MM.1S (cell line): ENCODE results near the gene SSBP4.
A peak's percentile ranks its signal among the peaks of the same experiment; 100 is the strongest.

ENCODE experiments used
- DNase-seq: peaks from one replicate; pipeline ENCODE4 v3.0.0-alpha.2; 2015
- H2AFZ ChIP-seq: fragments of 300-600 bp; sonication (generic); 2 replicates; pipeline ENCODE4 v1.6.0; 2016; ENCODE audit warnings: antibody characterized with exemption, low read length
- H3F3A ChIP-seq: fragments of 300-600 bp; sonication (generic); 2 replicates; pipeline ENCODE4 v1.6.1; 2016; ENCODE audit warnings: mild to moderate bottlenecking, antibody characterized with exemption, low read length, moderate library complexity, mixed read lengths; ENCODE audit not compliant: insufficient read depth
- H3K27ac ChIP-seq: fragments of 300-600 bp; sonication (generic); 2 replicates; pipeline ENCODE4 v1.5.1; 2016; ENCODE audit warnings: mild to moderate bottlenecking, low read length
- H3K27me3 ChIP-seq: fragments of 300-600 bp; sonication (generic); replicated peaks from 2 replicates; pipeline ENCODE4 v1.6.0; 2016; ENCODE audit warnings: low read length; ENCODE audit not compliant: insufficient read depth
- H3K36me3 ChIP-seq: fragments of 300-600 bp; sonication (generic); replicated peaks from 2 replicates; pipeline ENCODE4 v1.6.1; 2016; ENCODE audit warnings: mild to moderate bottlenecking, low read length, mixed read lengths; ENCODE audit not compliant: insufficient read depth
- H3K4me1 ChIP-seq: fragments of 300-600 bp; sonication (generic); 2 replicates; pipeline ENCODE4 v1.6.1; 2016; ENCODE audit warnings: low read length, mixed read lengths
- H3K4me2 ChIP-seq: fragments of 300-600 bp; sonication (generic); 2 replicates; pipeline ENCODE4 v1.6.0; 2016; ENCODE audit warnings: low read depth, low read length
- H3K4me3 ChIP-seq: fragments of 300-600 bp; sonication (generic); 2 replicates; pipeline ENCODE4 v1.5.1; 2016; ENCODE audit warnings: low read length, mixed read lengths
- H3K79me2 ChIP-seq: fragments of 300-600 bp; sonication (generic); 2 replicates; pipeline ENCODE4 v1.6.1; 2016; ENCODE audit warnings: mixed run types, low read length, mixed read lengths
- H3K9ac ChIP-seq: fragments of 300-600 bp; sonication (generic); 2 replicates; pipeline ENCODE4 v1.6.1; 2016; ENCODE audit warnings: low read length, mixed read lengths
- H3K9me2 ChIP-seq: fragments of 300-600 bp; sonication (generic); replicated peaks from 2 replicates; pipeline ENCODE4 v1.6.1; 2016; ENCODE audit warnings: mild to moderate bottlenecking, low read length, mixed read lengths; ENCODE audit not compliant: insufficient read depth
- H3K9me3 ChIP-seq: fragments of 300-600 bp; sonication (generic); replicated peaks from 2 replicates; pipeline ENCODE4 v1.6.1; 2016; ENCODE audit warnings: mild to moderate bottlenecking, low read length, mixed read lengths; ENCODE audit not compliant: insufficient read depth
- H4K20me1 ChIP-seq: fragments of 300-600 bp; sonication (generic); 2 replicates; pipeline ENCODE4 v1.6.1; 2016; ENCODE audit warnings: mild to moderate bottlenecking, low read length, moderate library complexity, mixed read lengths; ENCODE audit not compliant: insufficient read depth
- CTCF ChIP-seq: fragments of 300-600 bp; sonication (generic); IDR thresholded peaks from 2 replicates; pipeline ENCODE4 v1.5.1; 2016; ENCODE audit warnings: antibody characterized with exemption, low read length, mixed read lengths
- EZH2 ChIP-seq: fragments of 300-600 bp; sonication (generic); optimal IDR thresholded peaks from 2 replicates; pipeline ENCODE3; 2017; ENCODE audit warnings: low read depth, mild to moderate bottlenecking, antibody characterized with exemption, low read length, mixed read lengths
- EZH2phosphoT487 ChIP-seq: fragments of 300-600 bp; sonication (generic); IDR thresholded peaks from 2 replicates; pipeline ENCODE4 v1.6.1; 2018; ENCODE audit warnings: antibody characterized with exemption, low read length

Gene SSBP4

GRCh38 chr19:18436671-18437490 is 17.7 kb downstream of the SSBP4 start:
- Histone ChIP-seq H3K4me1 (no peaks in the 10 kb centered on the region), H3K9ac (no peak overlapping the region)
- peak; percentile 30 for DNase-seq

GRCh38 chr19:18437491-18438330 is 18.5 kb downstream of the SSBP4 start, which contains the start of gene ISYNA1:
ISYNA1 (minus strand) TSS chr19:18438133; CDS start chr19:18437979, 154 bp downstream.
- peak within 1 kb of the TSS; percentile 36; the same call in 1 of the 2 replicates for H3K4me3 ChIP-seq
- H3K36me3 ChIP-seq = no peaks in the 10 kb centered on the region
- H3K9ac ChIP-seq = no peak within 1 kb of the TSS
- DNase-seq = no peak
- H3K27ac ChIP-seq = no peak within 1 kb of the TSS
- no peaks in the 10 kb centered on the region for H4K20me1 ChIP-seq
- peaks cover 17% of the 10 kb centered on the region; the same call in 1 of the 2 replicates for H3F3A ChIP-seq
- H3K9me2 ChIP-seq = no peaks in the 10 kb centered on the region
- H3K4me1 ChIP-seq = no peaks in the 10 kb centered on the region
- TF ChIP-seq EZH2 = no peak
- no peak for TF ChIP-seq CTCF
- no peaks in the 10 kb centered on the region for H3K79me2 ChIP-seq
- peak within 1 kb of the TSS; percentile 64 for H3K4me2 ChIP-seq
- H3K9me3 ChIP-seq = no peaks in the 10 kb centered on the region
- peaks cover 14% of the 10 kb centered on the region; the same call in 1 of the 2 replicates for H3K27me3 ChIP-seq
- 0 out of 2 replicates have a peak within 1 kb of the TSS, but pooled peaks have one; percentile 7 for H2AFZ ChIP-seq

More at GRCh38 chr19:18436671-18437490, 17.7 kb downstream of the SSBP4 start:
- Histone ChIP-seq H3K4me3 (0 out of 2 replicates have a peak overlapping the region, but pooled peaks have one; percentile 31), H3K27ac (no peak overlapping the region), H3K9me3 (no peaks in the 10 kb centered on the region), H4K20me1 (no peaks in the 10 kb centered on the region), H3K36me3 (no peaks in the 10 kb centered on the region), H2AFZ (no peak overlapping the region), H3F3A (peaks cover 17% of the 10 kb centered on the region; the same call in 1 of the 2 replicates), H3K27me3 (peaks cover 16% of the 10 kb centered on the region; the same call in 1 of the 2 replicates), H3K4me2 (peak overlapping the region; percentile 55; the same call in 1 of the 2 replicates), H3K9me2 (no peaks in the 10 kb centered on the region), H3K79me2 (no peaks in the 10 kb centered on the region)
- no peak for TF ChIP-seq EZH2
- no peak for TF ChIP-seq EZH2phosphoT487
- TF ChIP-seq CTCF = no peak

- Histone ChIP-seq H3K27ac (no peak overlapping the region), H2AFZ (no peak overlapping the region), H3K9ac (no peak overlapping the region)
Observed at GRCh38 chr19:18438331-18439024, 19.3 kb downstream of the SSBP4 start.

More at GRCh38 chr19:18438331-18439024, 19.3 kb downstream of the SSBP4 start:
- Histone ChIP-seq H3F3A (peaks cover 17% of the 10 kb centered on the region; the same call in 1 of the 2 replicates), H3K27me3 (peaks cover 8% of the 10 kb centered on the region; the same call in 1 of the 2 replicates), H3K79me2 (peaks cover 4% of the 10 kb centered on the region; the same call in 1 of the 2 replicates), H3K36me3 (no peaks in the 10 kb centered on the region), H3K9me3 (no peaks in the 10 kb centered on the region), H3K9me2 (no peaks in the 10 kb centered on the region), H4K20me1 (no peaks in the 10 kb centered on the region), H3K4me3 (no peak overlapping the region), H3K4me2 (peak overlapping the region; percentile 64; the same call in 1 of the 2 replicates), H3K4me1 (no peaks in the 10 kb centered on the region)
- no peak for TF ChIP-seq CTCF
- no peak for TF ChIP-seq EZH2
- TF ChIP-seq EZH2phosphoT487 = no peak
- DNase-seq = no peak
